Sigmoid colon (tissue), 7 donors: ENCODE results near the gene CHST8. TPM values are rescaled to one million over a fixed set of nuclear protein-coding genes. Genes with fewer than 3 reads are reported as not detected.

Source experiments
- DNase-seq: peaks from one replicate; pipeline ENCODE4 v3.0.0-alpha.2; 2019
- H3K27ac ChIP-seq, 4 donors: fragments of 200-600 bp; sonication (generic); one replicate each; pipeline ENCODE4 v1.5.1; 2016 to 2019; ENCODE audit warnings: mild to moderate bottlenecking in 1 of 4
- H3K27me3 ChIP-seq, 3 donors: fragments of 200-600 bp; sonication (generic); one replicate each; pipeline ENCODE4 v1.5.1; 2019; ENCODE audit warnings: mild to moderate bottlenecking in 1 of 3
- H3K36me3 ChIP-seq, 4 donors: fragments of 200-600 bp; sonication (generic); one replicate each; pipeline ENCODE4 v1.5.1; 2016 to 2019
- H3K4me1 ChIP-seq, 4 donors: fragments of 200-600 bp; sonication (generic); one replicate each; pipeline ENCODE4 v1.5.1; 2017 to 2019
- H3K4me3 ChIP-seq, 4 donors: fragments of 200-600 bp; sonication (generic); one replicate each; pipeline ENCODE4 v1.5.1; 2017 to 2019; ENCODE audit warnings: mild to moderate bottlenecking in 2 of 4, moderate library complexity in 1 of 4
- H3K9me3 ChIP-seq, 4 donors: fragments of 200-600 bp in 3 of 4; sonication (generic) in 3 of 4; one replicate each; pipeline versions ENCODE4 v1.5.1 to v1.6.1; 2013 to 2019
- CTCF ChIP-seq, 4 experiments: fragments of 450-650 bp in 3 of 4; fragments of 200-600 bp in 1 of 4; IDR thresholded peaks; one replicate each; pipeline ENCODE4 v1.5.1; 2016 to 2019; ENCODE audit warnings: antibody characterized with exemption in 4 of 4, mild to moderate bottlenecking in 3 of 4, moderate library complexity in 2 of 4
- EP300 ChIP-seq, 4 donors: sonication (generic); formaldehyde crosslinking; IDR thresholded peaks; one replicate each; pipeline ENCODE4 v1.6.1; 2017; ENCODE audit warnings: antibody characterized with exemption in 4 of 4
- POLR2A ChIP-seq, 2 donors: fragments of 450-650 bp; IDR thresholded peaks; one replicate each; pipeline ENCODE4 v1.6.1; 2016; ENCODE audit warnings: antibody characterized with exemption in 2 of 2, mild to moderate bottlenecking in 2 of 2, moderate library complexity in 2 of 2
- POLR2AphosphoS5 ChIP-seq, 4 donors: sonication (generic); formaldehyde crosslinking; IDR thresholded peaks; one replicate each; pipeline ENCODE4 v1.6.1; 2017; ENCODE audit warnings: antibody characterized with exemption in 4 of 4
- WGBS, 2 donors: extraction: QIAGEN DNeasy Blood & Tissue Kit; methylation state at CpG; one replicate each; pipeline ENCODE4 v1.1.7; 2013; 5-methylcytosine and 5-hydroxymethylcytosine counted together
- intact Hi-C: fragments of 100-400 bp; cut with DNase I; formaldehyde crosslinking; loops from one replicate; pipeline ENCODE4 v1.15.1; 2023
- polyA plus RNA-seq, 3 donors: library from polyadenylated mRNA; stranded (reverse); fragments of 200-250 nt; gene quantifications; one replicate each; pipeline ENCODE4 v1.2.3, GENCODE V29; 2013
- total RNA-seq, 4 donors: library from RNA; depleted of rRNA; stranded (reverse); fragments of >200 nt; gene quantifications; one replicate each; pipeline ENCODE4 v1.1.0, GENCODE V29; 2016
- donor health status: healthy with polysubstance abuse.
- donor health status: Bipolar disorder and iron deficiency.
- donor health status: healthy.

Gene CHST8
- total and polyA plus RNA-seq, 7 donors: 0.35 to 0.60 (median 0.36) TPM; not detected in 4

GRCh38 chr19:33725567-33725966, 103.8 kb downstream of the CHST8 start:
- no peaks in the 10 kb centered on the region for H3K36me3 ChIP-seq
- no peak overlapping the region for H3K4me3 ChIP-seq
- H3K9me3 ChIP-seq: no peaks in the 10 kb centered on the region
- no peaks in the 10 kb centered on the region for H3K4me1 ChIP-seq
- WGBS, 2 donors: 66 to 81% methylated on average over 9 of the region's 9 CpGs
- H3K27ac ChIP-seq: no peak overlapping the region
- H3K27me3 ChIP-seq: peaks cover 0 to 21% (median 0%) of the 10 kb centered on the region in 3 donors
- no peak for DNase-seq
- TF ChIP-seq EP300 (IDR thresholded peaks at IDR 0.05) (no peak), POLR2A (IDR thresholded peaks at IDR 0.05) (no peak), CTCF (IDR thresholded peaks at IDR 0.05) (no peak), POLR2AphosphoS5 (IDR thresholded peaks at IDR 0.05) (no peak)
- intact Hi-C loops: no loop called here

GRCh38 chr19:33726756-33727155, 105.0 kb downstream of the CHST8 start:
- WGBS, 2 donors: 53 to 65% methylated on average over 12 of the region's 12 CpGs
- no peak for DNase-seq
- TF ChIP-seq POLR2AphosphoS5 (IDR thresholded peaks at IDR 0.05) (no peak), POLR2A (IDR thresholded peaks at IDR 0.05) (no peak), CTCF (IDR thresholded peaks at IDR 0.05) (no peak), EP300 (IDR thresholded peaks at IDR 0.05) (no peak)
- H3K9me3 ChIP-seq: no peaks in the 10 kb centered on the region
- H3K27me3 ChIP-seq: peaks cover 0 to 14% (median 0%) of the 10 kb centered on the region in 3 donors
- intact Hi-C loops: no loop called here
- H3K36me3 ChIP-seq: no peaks in the 10 kb centered on the region
- H3K4me3 ChIP-seq: no peak overlapping the region
- H3K4me1 ChIP-seq: no peaks in the 10 kb centered on the region
- no peak overlapping the region for H3K27ac ChIP-seq

GRCh38 chr19:33727331-33727998, 105.7 kb downstream of the CHST8 start:
- Histone ChIP-seq H3K4me3 (no peak overlapping the region), H3K27me3 (peaks cover 0 to 14% (median 0%) of the 10 kb centered on the region in 3 donors), H3K36me3 (no peaks in the 10 kb centered on the region), H3K9me3 (peaks cover 0 to under 1% (median 0%) of the 10 kb centered on the region in 4 donors), H3K4me1 (no peaks in the 10 kb centered on the region), H3K27ac (no peak overlapping the region)
- DNase-seq: no peak
- 50 to 72% methylated on average over 24 of the region's 24 CpGs for WGBS, 2 donors
- TF ChIP-seq POLR2A (IDR thresholded peaks at IDR 0.05) (no peak), EP300 (IDR thresholded peaks at IDR 0.05) (no peak), CTCF (IDR thresholded peaks at IDR 0.05) (no peak), POLR2AphosphoS5 (IDR thresholded peaks at IDR 0.05) (no peak)
- intact Hi-C loops: no loop called here

GRCh38 chr19:33728141-33728540, 106.4 kb downstream of the CHST8 start:
- WGBS, 2 donors: 83 to 84% methylated on average over 3 of the region's 3 CpGs
- no peak for TF ChIP-seq POLR2AphosphoS5 (IDR thresholded peaks at IDR 0.05)
- TF ChIP-seq POLR2A (IDR thresholded peaks at IDR 0.05): no peak
- no peak for TF ChIP-seq CTCF (IDR thresholded peaks at IDR 0.05)
- no peak for TF ChIP-seq EP300 (IDR thresholded peaks at IDR 0.05)
- Histone ChIP-seq H3K27me3 (peaks cover 0 to 14% (median 0%) of the 10 kb centered on the region in 3 donors), H3K9me3 (peaks cover 0 to 4% (median 0%) of the 10 kb centered on the region in 4 donors), H3K4me3 (no peak overlapping the region), H3K4me1 (no peaks in the 10 kb centered on the region), H3K36me3 (no peaks in the 10 kb centered on the region), H3K27ac (no peak overlapping the region)
- intact Hi-C loops: no loop called here
- no peak for DNase-seq
